HG03558 (cell line): ENCODE data around the gene ACACA.

ENCODE experiments used
- ATAC-seq: cut with Tn5 transposase; IDR thresholded peaks from one replicate; pipeline ENCODE4 v1.9.1; 2021; ENCODE audit warnings: moderate number of reproducible peaks; ENCODE audit not compliant: unreplicated experiment; ENCODE audit errors: extremely low read depth

Gene ACACA

DNA sequence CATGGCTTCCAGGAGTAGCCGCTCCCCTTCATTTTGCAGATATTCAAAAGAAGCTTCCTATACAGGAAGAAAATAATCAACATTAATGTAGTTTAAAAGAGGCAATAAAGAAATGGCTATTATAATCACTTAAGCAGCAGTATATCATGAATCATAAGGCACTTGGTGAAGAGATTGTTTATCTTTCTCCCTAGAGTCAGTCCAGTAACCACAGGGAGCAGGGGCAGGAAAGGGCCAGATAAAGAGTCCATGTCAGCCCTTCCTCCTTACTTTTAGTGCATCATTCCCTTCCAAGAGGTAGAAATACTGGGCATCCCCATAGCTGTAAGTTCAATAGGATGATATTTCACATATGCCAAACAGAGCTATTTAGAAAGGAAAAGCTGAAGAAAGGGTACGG, 215.4 kb downstream of the ACACA start:
- ATAC-seq, result no peak

DNA sequence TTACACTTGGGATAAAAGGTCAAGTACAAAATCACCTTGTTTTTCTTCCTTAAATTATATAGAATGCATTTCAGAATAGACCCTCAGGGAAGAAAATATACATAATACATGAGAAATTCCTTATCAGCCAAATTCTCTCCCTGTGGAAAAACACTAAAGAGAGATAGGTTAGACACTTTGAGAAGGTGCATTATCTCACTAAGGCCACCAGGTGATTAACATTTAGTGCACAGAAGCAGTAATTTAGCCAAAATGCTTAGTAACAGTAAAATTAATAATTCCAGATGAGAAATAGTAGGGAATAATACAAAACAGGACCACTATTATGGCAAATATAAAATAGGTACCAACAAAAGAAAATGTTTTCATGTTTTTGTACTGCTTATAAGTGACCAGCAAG, 216.1 kb downstream of the ACACA start:
- no peak for ATAC-seq

DNA sequence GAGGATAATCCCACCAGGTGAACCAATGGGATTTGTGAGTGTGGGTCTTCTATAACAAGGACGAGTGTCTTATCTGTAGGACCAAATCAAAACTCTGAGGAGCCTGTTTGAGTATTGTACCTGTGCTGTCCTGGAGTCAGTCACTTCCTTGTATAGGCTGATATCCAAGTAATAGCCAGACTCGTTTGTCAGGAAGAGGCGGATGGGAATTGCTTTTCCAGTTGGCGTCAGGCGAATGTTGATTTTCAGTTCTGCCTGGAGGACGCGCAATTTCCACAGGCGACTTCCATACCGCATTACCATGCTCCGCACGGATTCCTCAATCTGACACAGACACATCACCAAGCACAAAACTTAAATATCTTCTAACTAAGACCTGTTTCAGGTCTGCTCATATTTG, 218.5 kb downstream of the ACACA start:
- ATAC-seq, result no peak

DNA sequence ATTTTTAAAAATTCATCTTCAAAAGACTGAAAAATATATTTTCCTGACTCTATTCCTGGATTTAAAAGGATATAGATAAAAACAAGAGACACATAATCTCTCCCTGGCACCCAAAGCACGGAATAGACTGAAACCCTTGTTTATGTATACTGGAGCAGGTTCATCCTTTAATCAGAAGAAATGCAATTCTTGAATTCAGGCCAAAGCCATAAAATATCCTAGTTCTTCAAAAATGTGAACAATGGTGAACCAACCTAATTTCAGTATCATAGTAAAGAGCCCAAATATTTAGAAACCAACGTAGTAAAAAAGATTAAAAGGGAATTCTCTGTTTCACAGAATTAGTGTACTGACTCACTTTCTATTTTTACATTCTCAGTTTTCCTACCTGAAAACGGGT, 219.4 kb downstream of the ACACA start:
- no peak for ATAC-seq

DNA sequence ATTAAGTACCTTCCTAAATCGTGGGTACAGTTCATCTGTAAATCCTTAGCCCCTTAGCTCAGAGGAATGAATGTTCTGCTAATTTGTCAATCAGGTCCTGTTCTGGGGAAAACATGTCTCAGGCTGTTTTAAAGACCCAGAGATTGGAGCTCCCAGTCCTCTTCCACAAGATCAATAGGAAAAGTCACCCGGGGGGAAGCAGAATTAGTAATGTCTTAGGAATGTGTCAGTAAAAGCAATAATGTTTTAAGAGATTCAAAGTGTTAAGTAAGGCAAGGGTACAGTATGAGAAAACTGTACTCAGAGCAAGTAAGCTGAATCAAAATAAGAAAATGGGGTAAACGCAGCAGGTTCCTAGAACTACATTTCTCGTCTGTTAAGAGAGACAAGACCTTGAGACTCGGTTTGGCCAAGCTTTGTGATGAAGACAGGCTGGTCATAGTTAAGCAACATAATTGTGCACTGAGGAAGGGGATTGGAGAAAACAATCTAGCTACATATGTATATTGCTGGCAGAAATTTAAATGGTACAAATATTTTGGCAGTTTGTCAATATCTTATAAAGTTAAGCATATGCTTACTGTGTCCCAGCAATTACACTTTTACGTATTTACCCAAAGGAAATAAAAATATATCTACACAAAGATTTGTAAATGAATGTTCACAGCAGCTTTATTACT, 223.7 kb downstream of the ACACA start:
- ATAC-seq, result no peak

DNA sequence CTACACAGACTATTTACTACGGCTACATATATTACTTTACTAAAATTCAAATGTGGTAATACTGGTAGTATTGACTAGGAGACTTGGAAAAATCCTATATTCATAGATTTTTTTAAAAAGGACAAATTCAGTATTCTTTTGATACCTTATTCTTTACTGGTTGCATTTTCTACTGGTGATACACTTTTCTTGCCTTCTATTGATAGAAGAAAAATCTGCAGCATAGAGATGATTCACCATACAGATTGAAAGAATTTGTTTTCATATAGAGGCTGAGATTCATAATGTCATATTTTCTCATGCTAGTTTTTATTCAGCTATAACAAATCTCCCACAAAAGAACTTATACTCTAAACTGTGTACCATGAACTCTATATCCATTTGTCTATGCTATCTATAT, 226.3 kb downstream of the ACACA start:
- no peak for ATAC-seq

DNA sequence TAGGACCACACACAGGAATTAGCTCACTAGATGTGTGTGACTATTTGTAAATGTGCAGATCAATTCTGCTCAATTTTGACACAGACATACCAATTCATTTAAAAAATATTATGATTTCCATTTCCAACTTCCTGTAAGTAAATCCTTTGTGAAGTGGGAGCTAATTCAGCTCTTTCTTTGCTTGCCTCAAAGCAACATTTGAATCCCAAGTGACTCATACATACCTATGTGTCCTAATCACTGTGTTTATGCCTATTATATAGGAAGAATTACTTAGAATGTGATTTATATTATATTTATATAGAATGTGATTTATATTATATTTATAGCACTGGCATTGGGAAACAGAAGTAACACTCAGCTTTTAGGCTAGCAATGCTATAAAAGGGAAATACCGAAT, 226.7 kb downstream of the ACACA start:
- no peak for ATAC-seq

DNA sequence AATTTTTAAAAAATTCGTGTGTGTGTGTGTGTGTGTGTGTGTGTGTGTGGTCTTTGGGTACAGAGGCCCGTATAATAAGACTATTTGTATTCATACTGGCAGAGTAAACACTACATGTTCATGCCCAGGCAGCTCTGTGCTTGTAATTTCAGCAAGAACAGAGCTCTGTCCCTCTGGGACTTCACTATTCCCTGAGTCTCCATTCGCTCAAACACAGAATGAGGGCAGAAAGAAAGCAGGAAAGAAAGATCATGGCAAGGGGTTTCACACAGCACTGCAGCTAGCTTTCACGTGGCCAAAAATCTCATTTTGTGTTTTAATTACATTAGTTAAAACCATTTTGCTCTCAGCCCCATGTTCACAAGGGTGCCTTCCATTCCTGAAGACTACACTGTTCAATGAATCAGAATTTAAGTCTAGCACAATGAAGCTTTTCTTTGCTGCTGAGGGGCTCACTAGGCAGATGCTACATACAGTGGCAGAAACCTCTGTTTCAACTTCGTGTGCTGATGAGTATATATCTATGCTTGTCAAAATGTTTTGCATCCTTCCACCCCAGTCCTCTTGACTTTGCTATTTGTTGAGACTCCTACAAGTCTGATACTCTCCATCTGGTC, 229.3 kb downstream of the ACACA start:
- ATAC-seq, result no peak

DNA sequence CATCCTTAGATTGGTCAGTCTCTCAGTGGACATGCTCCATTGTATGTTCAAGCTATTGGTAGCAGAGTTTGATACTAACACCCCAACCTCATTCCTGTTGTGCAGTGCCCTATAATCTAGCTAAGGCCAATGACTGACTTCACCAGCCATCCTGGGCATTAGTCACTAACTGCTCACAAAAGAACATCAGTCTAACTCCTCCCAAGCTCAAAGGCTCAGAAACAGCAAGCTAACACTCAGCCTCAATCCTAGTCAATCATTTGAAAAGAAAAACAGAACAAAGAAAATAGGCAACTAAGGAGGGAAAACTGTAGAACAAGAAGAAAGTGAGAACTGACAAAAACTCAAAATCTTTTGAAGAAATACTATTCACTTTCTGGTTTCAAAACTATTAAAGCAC, 229.9 kb downstream of the ACACA start:
- ATAC-seq, result no peak

DNA sequence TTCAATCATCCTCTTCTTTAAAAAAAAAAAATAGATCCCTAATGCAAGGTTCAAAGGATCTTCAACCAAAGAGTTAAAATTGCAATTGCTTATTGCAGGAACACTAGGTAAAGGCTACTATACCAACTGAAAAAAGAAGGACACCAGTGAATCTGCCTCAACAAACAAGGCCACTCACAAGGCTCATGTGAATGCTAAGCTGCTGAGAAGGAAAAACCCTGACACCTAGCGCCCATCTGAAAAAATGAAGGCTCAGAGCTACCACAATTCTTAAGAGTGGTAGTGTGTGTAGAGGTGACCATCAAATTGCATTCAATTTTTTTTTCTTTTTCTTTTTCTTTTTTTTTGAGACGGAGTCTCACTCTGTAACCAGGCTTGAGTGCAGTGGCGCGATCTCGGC, 232.4 kb downstream of the ACACA start:
- no peak for ATAC-seq

DNA sequence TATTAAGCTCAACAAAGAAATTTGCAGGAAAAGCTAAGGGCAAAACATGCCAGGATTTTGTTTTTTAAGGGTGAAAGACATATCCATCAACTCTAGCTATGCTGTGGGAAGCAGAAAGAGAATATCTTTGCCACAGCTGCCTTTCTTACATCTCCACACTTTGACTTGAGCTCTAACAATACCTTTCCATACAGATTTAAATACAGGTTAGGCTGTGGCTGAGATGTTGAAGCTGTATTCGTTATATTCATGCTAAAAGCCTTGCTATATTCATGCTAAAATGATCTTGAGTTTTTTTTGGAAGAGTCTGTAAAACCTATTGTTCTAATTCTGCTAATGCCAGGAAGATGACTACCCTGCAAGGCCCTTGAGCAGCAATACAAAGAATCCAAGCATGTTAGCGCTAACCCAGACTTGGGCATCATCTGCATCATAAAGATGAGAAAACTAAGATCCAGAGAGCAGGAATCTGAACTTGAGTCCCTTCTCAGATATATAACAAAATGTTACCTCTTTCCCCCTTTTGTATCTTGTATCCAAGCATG, 235.7 kb downstream of the ACACA start:
- no peak for ATAC-seq

DNA sequence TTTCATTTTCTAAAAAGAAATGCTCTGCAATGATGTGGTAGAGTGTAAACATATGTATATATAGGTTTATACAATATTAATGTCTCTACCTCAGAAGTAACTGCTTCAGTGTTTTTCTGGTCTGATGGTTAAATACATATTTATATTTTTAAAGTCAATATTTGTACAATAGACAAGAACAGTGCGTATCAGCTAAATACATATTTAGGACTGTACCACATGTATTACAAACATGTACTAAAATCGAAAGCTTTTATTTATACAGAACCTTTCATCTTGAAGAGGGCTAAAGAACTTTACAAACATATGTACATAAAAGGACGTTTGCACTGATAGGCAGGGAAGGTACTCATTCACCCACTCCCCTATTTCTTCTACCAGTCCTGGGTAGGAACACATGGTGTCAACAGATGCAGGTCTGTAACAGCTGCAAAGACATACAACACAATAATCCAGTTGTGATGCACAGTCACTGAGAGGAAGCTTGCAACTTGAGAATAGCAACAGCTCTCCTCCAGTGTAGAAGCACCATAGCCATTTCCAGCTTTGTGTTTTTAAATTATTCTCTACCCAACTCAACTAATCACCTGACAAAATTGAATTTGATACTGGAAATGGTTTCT, 237.8 kb downstream of the ACACA start:
- no peak for ATAC-seq

DNA sequence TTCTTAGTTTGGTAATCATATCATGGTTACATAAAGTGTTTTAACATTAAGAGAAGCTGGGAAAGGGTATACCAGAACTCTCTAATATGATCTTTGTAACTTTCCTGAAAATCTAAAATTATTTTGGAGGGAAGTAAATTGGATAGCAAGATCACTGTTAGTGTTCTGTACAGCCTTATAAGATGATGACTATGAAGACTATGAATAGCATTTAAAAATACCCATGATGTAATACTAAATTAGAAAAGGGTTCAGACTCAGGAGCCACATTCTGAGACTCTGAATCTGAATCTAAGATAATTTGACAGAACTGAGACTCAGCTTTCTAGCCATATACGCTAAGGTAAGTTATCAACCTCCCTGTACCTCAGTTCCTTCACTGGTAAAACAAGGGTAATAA, 238.9 kb downstream of the ACACA start:
- no peak for ATAC-seq

DNA sequence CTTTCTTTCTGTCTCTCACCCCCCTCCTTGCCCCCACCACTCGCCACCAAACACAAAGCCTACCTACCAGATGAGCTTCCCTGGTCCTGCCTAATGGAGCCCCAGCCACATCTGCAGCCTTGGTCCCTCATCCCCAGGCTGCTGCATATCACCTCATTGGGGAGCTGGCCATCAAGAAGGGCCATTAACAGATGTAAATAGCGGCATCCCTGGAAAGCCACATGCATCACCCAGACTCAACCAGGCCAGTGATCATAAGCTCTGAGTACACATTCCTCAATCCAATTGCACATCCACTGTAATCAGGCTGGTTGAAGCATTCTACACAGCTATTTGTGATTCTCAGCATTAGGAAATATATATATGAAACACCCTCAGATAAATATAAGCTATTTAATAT, 242.6 kb downstream of the ACACA start:
- no peak for ATAC-seq

DNA sequence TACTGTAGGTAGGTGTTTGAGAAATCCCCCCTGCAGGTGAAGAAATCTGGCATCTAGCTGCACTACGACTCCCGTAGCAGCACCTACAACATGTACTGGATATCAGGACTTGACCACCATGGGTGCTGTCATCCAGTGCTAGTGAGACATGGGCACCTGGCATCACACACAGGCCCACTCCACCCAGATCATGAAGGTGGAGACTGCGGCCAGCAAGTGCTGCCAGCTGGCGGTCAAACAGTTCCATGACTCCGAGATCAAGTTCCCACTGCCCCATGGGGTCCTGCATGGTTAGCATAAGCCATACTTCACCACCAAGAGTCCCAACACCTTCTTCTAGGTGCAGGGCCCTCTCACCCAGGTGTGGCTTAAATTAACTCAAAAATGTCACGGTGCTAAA, 243.8 kb downstream of the ACACA start:
- ATAC-seq, result no peak

DNA sequence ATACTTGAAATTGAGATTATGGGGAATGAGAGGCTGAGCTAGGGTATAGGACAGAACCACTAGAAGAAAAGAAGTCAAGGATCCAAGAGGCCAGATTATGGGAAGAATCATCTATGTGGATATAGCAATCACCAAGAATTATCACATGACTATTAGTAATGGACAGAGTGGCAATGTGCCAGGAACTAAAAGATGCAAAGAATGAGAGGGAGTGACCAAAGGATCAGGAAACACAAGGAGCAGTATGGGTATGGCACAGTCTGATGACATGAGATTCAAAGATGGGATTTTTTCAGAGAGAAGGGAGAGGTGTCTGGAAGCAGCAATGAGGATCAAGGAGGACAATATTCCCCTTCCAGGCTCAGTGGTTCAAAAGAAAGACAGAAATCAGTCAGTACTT, 245.7 kb downstream of the ACACA start:
- no peak for ATAC-seq

DNA sequence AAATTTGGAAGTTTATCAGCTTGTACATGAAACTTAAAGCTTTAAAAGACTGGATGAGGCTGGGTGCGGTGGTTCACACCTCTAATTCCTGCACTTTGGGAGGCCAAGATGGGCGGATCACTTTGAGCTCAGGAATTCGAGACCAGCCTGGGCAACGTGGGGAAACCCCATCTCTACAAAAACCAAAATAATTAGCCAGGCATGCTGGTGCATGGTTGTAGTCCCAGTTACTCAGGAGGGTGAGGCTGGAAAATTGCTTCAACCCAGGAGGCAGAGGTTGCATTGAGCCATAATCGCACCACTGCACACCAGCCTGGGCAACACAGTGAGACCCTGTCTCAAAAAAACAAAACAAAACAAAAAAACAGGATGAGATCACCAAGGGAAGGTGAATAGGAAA, 248.3 kb downstream of the ACACA start:
- no peak for ATAC-seq

DNA sequence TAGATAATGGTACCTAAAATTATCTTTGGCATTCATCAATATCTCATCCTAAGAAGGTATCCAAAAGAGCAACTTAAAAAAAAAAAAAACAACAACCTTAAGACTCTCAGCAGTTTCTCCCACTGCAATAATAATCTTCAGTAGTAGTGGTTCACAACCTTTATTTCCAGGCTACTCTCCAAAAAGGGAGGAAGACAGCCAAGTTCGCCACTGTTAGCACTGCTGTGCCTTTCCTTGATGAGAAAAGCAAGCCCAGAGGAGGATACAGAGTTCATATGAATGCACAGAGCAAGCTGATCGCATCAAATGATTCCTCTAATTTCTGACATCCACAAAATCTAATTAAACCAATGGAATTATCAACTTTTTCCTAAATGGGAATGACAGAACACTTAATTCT, 258.5 kb downstream of the ACACA start:
- no peak for ATAC-seq

DNA sequence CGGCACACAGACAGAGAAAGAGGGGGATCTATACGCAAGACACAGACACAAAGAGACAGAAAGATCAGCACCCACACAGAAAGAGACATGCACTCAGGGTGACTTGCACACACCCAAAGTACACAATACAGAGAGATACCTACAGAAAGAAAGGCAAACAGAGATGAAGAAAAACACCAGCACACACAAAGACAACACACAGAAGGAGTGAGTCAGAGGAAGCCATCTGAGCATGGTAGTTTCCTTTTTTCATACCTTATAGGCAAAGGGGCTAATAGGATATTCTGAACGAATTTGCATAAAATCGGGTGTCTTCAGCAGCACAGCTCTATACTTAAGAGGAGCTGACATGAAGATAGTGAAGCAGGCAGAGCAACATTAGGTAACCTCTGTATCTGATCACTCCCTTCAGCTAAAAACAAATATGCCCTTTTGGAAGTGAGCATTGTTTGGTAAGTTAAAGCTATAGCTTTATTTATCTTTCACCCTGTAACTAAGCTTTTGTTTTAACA, 259.3 kb downstream of the ACACA start:
- no peak for ATAC-seq

DNA sequence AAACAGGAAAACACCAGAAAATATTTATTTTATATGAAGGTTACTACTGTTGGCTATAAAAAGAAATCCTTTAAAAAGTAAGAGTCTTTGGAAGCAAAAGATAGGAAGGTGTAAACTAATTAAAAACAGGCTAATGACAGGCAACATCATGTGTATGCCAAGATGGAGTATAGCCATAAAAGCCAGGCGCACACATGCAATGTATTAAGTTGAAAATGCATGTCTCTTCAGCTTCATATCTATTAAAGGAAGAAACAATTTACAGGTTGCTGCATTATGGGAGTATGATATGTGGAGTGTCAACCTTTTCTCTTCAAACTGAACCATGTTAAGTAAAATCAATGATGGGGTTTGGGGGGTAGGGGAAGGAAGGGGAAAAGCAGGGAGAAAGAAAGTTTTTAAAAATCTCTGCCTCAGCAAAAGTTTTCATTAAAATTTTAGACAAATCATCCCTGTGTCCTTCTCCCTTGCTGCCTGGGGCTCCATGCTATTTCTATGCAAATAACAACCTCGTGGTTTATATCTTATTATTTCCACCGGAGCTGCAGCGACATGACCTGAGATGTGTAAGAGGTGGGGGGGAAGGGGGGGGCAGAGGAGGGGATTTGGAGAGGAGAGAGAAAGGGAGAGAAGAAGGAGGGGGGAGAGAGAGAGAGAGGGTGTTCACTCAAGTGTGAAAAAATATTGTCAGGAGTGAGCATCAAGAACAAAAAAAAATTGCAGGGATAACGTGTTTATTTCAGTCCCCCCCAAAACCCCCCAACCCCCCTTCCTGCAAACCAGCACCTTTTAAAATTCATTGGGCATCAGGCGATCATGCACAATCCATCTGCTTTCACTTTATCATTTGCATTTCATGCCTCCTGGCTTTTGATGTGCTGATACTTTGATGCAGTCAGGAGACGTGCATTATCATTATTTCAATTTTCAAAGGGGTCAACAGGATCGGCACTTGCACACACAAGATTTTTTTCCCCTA, 260.3 kb downstream of the ACACA start:
- ATAC-seq, result no peak
